Stomach (tissue), 9 donors: ENCODE results near the gene RALGAPB. TPM values are rescaled to one million over a fixed set of nuclear protein-coding genes. Genes with fewer than 3 reads are reported as not detected.

Experiments
- DNase-seq, 2 donors: peaks; one replicate each; pipeline versions ENCODE4 v3.0.0 to v3.0.0-alpha.2; 2013 to 2019
- H3K27ac ChIP-seq, 5 donors: fragments of 200-600 bp in 4 of 5; sonication (generic) in 4 of 5; one replicate each; pipeline ENCODE4 v1.5.1; 2013 to 2019; ENCODE audit warnings: mild to moderate bottlenecking in 1 of 5, moderate library complexity in 1 of 5
- H3K27me3 ChIP-seq, 3 donors: fragments of 200-600 bp; sonication (generic); one replicate each; pipeline ENCODE4 v1.5.1; 2017 to 2019; ENCODE audit warnings: mixed run types in 1 of 3
- H3K36me3 ChIP-seq, 4 donors: fragments of 200-600 bp; sonication (generic); 1 replicate in 3 of 4; 2 replicates in 1 of 4; pipeline ENCODE4 v1.5.1; 2016 to 2019
- H3K4me1 ChIP-seq, 4 donors: fragments of 200-600 bp; sonication (generic); one replicate each; pipeline ENCODE4 v1.5.1; 2016 to 2019
- H3K4me3 ChIP-seq, 4 donors: fragments of 200-600 bp; sonication (generic) in 3 of 4; one replicate each; pipeline ENCODE4 v1.5.1; 2016 to 2019; ENCODE audit warnings: mild to moderate bottlenecking in 1 of 4
- H3K9me3 ChIP-seq, 4 donors: fragments of 200-600 bp; sonication (generic); one replicate each; pipeline ENCODE4 v1.5.1; 2016 to 2019
- EP300 ChIP-seq: sonication (generic); formaldehyde crosslinking; IDR thresholded peaks from one replicate; pipeline ENCODE4 v1.6.1; 2017; ENCODE audit warnings: antibody characterized with exemption
- POLR2A ChIP-seq, 4 donors: fragments of 450-650 bp; IDR thresholded peaks; one replicate each; pipeline ENCODE4 v1.6.1; 2016; ENCODE audit warnings: antibody characterized with exemption in 4 of 4, control low read depth in 2 of 4, mild to moderate bottlenecking in 1 of 4, moderate library complexity in 1 of 4
- POLR2AphosphoS5 ChIP-seq, 3 donors: sonication (generic); formaldehyde crosslinking; IDR thresholded peaks; one replicate each; pipeline ENCODE4 v1.6.1; 2016; ENCODE audit warnings: antibody characterized with exemption in 3 of 3
- WGBS, 5 donors: extraction: QIAGEN DNeasy Blood & Tissue Kit in 3 of 5; methylation state at CpG; one replicate each; pipeline versions ENCODE4 v1.1.5 to v1.1.7; 2013 to 2018; 5-methylcytosine and 5-hydroxymethylcytosine counted together
- intact Hi-C: fragments of 100-400 bp; cut with DNase I; formaldehyde crosslinking; loops from one replicate; pipeline ENCODE4 v1.15.1; 2023; ENCODE audit warnings: low total_unique reads
- polyA plus RNA-seq, 3 donors: library from polyadenylated mRNA; stranded (reverse); fragments of 200-250 nt; gene quantifications; one replicate each; pipeline ENCODE4 v1.2.3, GENCODE V29; 2013
- total RNA-seq, 5 donors: library from RNA; depleted of rRNA; stranded (reverse); fragments of >200 nt; gene quantifications; one replicate each; pipeline versions ENCODE4 v1.1.0 to v1.2.3, GENCODE V29; 2014 to 2016
- TF ChIP-seq, protein P1 (sequence below), 7 experiments: fragments of 450-650 bp in 4 of 7; fragments of 200-600 bp in 3 of 7; sonication (generic) in 3 of 7; IDR thresholded peaks; one replicate each; pipeline ENCODE4 v1.5.1; 2016 to 2019; ENCODE audit warnings: antibody characterized with exemption in 7 of 7, control low read depth in 2 of 7, mild to moderate bottlenecking in 1 of 7
- donor health status: healthy with polysubstance abuse.
- donor health status: Bipolar disorder and iron deficiency.
- donor health status: healthy.

RALGAPB gene
- total and polyA plus RNA-seq, 8 donors = 5.4 to 57.5 (median 36.5) TPM

DNA sequence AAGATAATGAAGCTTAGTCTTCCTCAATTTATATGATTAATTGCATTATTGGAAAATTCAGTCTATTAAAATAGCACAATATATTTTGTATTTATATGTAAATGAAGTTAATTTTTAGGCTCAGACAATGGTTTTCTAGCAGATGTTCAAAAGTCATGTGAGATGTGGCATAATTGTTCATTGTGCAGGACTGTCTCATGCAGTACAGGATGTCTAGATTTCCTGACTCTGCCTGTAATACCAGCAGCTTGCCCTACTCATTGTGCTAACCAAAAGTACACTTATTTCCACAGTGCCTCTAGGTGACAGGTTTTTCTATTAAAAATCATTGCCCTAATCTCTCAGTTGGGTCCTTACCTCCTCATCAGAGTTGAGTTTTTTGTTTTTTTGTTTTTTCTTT, 12.4 kb downstream of the RALGAPB start:
- Histone ChIP-seq H3K36me3 (peaks cover 13 to 45% (median 37%) of the 10 kb centered on the region in 4 donors), H3K9me3 (no peaks in the 10 kb centered on the region), H3K27ac (no peak overlapping the region), H3K27me3 (no peaks in the 10 kb centered on the region), H3K4me1 (peaks cover 0 to 9% (median 0%) of the 10 kb centered on the region in 4 donors), H3K4me3 (no peak overlapping the region)
- intact Hi-C loops = no loop called here
- DNase-seq = no peak
- TF ChIP-seq, protein P1, sequence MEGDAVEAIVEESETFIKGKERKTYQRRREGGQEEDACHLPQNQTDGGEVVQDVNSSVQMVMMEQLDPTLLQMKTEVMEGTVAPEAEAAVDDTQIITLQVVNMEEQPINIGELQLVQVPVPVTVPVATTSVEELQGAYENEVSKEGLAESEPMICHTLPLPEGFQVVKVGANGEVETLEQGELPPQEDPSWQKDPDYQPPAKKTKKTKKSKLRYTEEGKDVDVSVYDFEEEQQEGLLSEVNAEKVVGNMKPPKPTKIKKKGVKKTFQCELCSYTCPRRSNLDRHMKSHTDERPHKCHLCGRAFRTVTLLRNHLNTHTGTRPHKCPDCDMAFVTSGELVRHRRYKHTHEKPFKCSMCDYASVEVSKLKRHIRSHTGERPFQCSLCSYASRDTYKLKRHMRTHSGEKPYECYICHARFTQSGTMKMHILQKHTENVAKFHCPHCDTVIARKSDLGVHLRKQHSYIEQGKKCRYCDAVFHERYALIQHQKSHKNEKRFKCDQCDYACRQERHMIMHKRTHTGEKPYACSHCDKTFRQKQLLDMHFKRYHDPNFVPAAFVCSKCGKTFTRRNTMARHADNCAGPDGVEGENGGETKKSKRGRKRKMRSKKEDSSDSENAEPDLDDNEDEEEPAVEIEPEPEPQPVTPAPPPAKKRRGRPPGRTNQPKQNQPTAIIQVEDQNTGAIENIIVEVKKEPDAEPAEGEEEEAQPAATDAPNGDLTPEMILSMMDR (IDR thresholded peaks at IDR 0.05) = no peak
- TF ChIP-seq EP300 = no peak
- TF ChIP-seq POLR2AphosphoS5 (IDR thresholded peaks at IDR 0.05) = no peak
- TF ChIP-seq POLR2A (IDR thresholded peaks at IDR 0.05) = no peak

DNA sequence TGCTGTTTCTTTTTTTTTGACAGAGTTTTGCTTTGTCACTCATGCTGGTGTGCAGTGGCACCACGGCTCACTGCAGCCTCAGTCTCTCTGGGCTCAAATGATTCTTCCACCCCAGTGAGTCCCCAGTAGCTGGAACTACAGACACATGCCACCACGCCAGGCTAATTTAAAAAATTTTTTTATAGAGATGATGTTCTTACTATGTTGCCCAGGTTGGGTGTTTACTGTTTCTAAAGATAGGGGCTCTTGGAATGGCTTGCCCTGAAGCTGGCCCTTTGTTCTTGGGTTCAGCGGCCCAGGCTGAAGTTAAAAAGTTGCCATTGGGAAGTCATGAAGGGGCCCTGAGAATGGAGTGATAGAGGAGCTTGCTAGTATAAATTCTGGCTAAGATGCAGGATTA, 16.5 kb downstream of the RALGAPB start:
- no peak overlapping the region for H3K27ac ChIP-seq
- peaks cover 0 to 18% (median 0%) of the 10 kb centered on the region in 4 donors for H3K4me1 ChIP-seq
- H3K4me3 ChIP-seq = no peak overlapping the region
- peaks cover 21 to 63% (median 56%) of the 10 kb centered on the region in 4 donors for H3K36me3 ChIP-seq
- H3K27me3 ChIP-seq = no peaks in the 10 kb centered on the region
- H3K9me3 ChIP-seq = no peaks in the 10 kb centered on the region
- no peak for TF ChIP-seq EP300
- TF ChIP-seq, protein P1 (IDR thresholded peaks at IDR 0.05) = no peak
- TF ChIP-seq POLR2AphosphoS5 (IDR thresholded peaks at IDR 0.05) = no peak
- intact Hi-C loops = no loop called here
- 93 to 100% (median 96%) methylated on average over 3 of the region's 3 CpGs for WGBS, 5 donors
- no peak for DNase-seq

DNA sequence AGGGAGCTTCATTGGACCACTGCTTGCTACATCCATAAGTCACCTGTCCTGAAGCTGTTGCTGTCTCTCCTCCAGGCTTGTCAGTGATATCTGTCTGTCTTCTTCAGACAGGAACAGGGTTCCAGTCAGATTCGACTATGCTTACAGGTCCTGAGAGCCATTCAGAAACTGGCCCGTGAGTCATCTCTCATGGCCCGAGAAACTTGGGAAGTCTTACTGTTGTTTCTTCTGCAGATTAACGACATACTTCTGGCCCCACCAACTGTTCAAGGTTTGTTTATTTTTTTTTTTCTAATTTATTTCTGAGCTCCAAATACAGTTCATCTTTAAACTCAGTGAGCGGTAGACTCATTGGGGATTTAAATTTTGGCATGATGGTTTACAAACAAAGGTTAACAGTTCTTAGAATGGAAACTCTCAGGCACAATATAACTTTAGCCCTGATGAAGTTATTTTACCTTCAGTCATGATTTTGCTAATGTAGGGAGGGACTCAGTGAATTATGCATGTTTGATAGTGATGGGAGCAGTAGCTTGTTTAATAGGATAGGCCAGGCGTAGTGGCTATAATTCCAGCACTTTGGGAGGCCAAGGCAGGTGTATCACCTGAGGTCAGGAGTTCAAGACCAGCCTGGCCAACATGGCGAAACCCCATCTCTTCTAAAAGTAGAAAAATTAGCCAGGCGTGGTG, 24.7 kb downstream of the RALGAPB start:
- 88 to 90% (median 89%) methylated on average over 8 of the region's 8 CpGs for WGBS, 5 donors
- Histone ChIP-seq H3K27me3 (no peaks in the 10 kb centered on the region), H3K27ac (no peak overlapping the region), H3K4me3 (no peak overlapping the region), H3K9me3 (no peaks in the 10 kb centered on the region), H3K4me1 (no peaks in the 10 kb centered on the region), H3K36me3 (peaks cover 12 to 97% (median 90%) of the 10 kb centered on the region in 4 donors)
- no peak for TF ChIP-seq POLR2A (IDR thresholded peaks at IDR 0.05)
- TF ChIP-seq EP300 = no peak
- TF ChIP-seq, protein P1 (IDR thresholded peaks at IDR 0.05) = no peak
- TF ChIP-seq POLR2AphosphoS5 (IDR thresholded peaks at IDR 0.05) = no peak
- intact Hi-C loops = no loop called here
- DNase-seq = no peak

DNA sequence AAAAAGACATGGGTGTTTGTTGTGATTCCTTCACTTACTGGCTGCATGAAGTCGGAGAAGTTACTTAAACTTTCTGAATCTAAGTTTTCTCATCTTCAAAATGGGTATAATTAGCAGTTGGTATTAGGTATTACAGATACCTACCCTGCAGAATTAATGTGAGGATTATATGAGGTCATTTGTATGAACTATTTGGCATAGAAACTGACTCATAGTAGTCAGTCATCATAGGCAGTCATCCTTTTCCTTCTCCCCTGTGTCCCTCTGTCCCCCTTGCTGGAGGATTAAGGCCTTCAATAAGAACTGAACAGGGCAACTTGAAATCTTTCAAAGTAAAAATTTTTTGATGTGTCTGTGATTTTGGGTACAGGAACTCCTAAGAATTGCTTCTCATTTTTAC, 26.3 kb downstream of the RALGAPB start:
- H3K27me3 ChIP-seq = no peaks in the 10 kb centered on the region
- H3K36me3 ChIP-seq = peaks cover 12 to 97% (median 92%) of the 10 kb centered on the region in 4 donors
- H3K27ac ChIP-seq = no peak overlapping the region
- no peak for TF ChIP-seq POLR2A (IDR thresholded peaks at IDR 0.05)
- TF ChIP-seq, protein P1 (IDR thresholded peaks at IDR 0.05) = no peak
- no peak for TF ChIP-seq EP300
- TF ChIP-seq POLR2AphosphoS5 (IDR thresholded peaks at IDR 0.05) = no peak
- H3K9me3 ChIP-seq = no peaks in the 10 kb centered on the region
- no peaks in the 10 kb centered on the region for H3K4me1 ChIP-seq
- no peak for DNase-seq
- no peak overlapping the region for H3K4me3 ChIP-seq
- WGBS, 5 donors = 90 to 97% (median 95%) methylated on average over 1 of the region's 1 CpG
- intact Hi-C loops = no loop called here
